NCI-H1436 (cell line): Measurements from ENCODE around the gene P4HB.
"Not testable (repeated sequence)": the region's sequence is repeated elsewhere in the genome, so short reads cannot be mapped to it uniquely, and the experiment has no call there.

Experiments used
- DNase-seq: peaks from one replicate; lab custom pipeline; 2025; lab: John Stamatoyannopoulos, UW

Gene P4HB

GRCh38 chr17:81845881-81846742, 14.2 kb downstream of the P4HB start:
- DNase-seq = no peak

DNA sequence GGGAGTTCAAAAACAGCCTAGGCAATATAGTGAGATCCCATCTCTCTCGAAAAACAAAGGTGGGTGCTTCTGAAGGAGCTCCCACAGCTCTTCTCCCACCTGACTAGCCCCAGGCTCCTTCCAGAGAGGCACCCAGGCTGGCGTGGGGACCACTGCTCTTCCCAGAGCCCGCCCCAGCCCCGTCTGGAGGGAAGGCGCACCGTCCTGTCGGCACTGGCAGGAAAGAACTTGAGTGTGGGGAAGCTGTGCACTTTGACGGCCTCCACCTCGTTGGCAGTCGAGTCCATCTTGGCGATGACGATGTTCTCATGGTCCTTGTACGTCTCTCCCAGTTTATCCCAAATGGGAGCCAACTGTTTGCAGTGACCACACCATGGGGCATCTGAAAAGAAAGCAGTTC, 15.0 kb downstream of the P4HB start:
- DNase-seq = no peak

DNA sequence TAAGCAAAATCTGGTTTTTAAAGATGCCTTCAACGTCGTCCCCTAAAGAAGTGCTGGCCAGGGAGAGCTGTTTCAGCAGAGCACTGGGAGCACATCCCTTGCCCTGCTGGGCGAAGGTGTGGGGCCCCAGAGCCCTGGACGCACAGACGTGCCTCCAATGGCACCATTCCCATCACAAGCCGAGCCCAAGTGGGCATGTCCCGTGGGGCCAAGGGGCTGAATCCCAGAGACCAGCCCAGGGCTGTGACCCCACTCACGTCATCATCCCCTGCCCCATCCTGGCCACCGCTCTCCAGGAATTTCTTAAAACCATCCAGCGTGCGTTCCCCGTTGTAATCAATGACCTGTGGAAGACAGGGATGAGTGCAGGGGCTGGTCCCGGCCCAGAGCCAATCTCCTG, 15.4 kb downstream of the P4HB start:
- no peak for DNase-seq

GRCh38 chr17:81844327-81844851, 15.9 kb downstream of the P4HB start:
- DNase-seq = no peak

- no peak for DNase-seq
Measured at GRCh38 chr17:81843713-81844326, 16.5 kb downstream of the P4HB start.

GRCh38 chr17:81842725-81843504, 17.4 kb downstream of the P4HB start:
- DNase-seq = no peak

DNA sequence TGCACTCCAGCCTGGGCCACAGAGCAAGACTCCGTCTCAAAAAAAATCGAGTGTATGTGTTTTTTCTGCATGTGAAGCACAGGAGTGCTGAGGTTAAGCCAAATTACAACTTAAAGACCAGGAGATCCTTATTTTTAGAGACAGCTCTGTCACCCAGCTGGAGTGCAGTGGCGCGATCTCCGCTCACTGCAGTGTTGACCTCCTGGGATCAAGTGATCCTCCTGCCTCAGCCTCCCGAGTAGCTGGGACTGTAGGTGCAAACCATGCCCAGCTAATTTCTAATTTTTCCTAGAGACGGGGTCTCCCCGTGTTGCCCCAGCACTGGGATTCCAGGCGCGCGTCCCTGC, 18.0 kb downstream of the P4HB start:
- no peak for DNase-seq

- DNase-seq = no peak
Measured at GRCh38 chr17:81841866-81842265, 18.5 kb downstream of the P4HB start.

DNA sequence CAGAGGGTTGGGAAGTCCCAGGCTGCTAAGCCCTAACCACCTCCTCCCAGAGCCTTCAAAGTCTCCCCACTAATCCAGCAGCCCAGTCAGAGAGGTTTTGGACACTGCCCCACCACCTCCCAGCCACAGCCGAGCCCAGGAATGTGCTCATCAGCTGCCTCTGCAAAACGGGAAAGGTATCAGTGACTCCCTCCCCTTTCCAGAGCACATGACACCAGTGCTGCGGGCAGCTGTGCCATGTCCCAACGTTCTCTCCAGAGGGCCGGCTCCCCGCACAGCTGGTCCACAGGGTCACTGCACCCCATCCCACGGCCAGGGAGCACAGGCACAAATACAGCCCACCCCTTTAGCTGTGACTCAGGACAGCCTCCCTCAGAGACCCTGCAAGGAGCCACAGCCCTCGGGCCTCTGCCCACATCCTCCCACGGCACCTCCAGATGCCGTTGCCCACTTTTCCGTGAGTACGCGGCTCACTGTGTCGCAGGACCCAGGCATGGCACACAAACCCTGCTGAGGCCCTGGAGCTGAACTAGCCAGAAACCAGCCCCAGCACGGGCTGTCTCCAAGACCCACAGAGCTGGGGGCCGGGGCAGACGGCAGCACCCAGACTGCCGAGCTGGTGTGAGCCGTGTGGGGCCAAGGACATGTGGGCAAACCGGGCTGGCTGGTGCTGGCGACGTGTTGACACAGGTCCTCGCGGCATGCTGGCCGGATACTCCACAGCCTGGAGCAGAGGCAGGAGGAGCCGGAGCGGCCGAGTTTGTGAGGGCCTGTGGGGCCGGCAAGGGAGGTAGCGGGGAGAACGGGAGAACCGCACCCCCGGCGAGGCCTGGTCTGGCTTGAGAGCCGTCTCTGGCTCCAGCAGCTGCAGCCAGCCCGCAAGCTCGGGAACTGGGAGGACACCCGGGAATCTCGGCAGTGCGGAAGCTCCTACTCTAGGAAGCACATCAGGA, 19.2 kb downstream of the P4HB start:
- no peak for DNase-seq

DNA sequence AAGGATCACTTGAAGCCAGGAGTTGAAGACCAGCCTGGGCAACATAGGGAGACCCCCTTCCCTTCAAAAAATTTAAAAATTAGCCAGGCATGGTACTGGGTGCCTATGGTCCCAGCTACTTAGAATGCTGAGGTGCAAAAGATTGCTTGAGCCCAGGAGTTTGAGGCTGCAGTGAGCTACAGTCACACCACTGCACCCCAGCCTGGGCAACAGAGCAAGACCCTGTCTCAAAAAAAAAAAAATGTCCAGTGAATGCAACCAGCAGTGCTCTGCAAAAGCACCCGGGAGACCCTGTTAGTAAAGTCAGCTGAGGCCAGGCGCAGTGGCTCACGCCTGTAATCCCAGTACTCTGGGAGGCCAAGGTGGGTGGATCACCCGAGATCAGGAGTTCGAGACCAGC, 20.3 kb downstream of the P4HB start:
- not testable (repeated sequence) for DNase-seq

GRCh38 chr17:81839301-81839700, 21.0 kb downstream of the P4HB start:
- no peak for DNase-seq

GRCh38 chr17:81838753-81839255, 21.5 kb downstream of the P4HB start:
- DNase-seq = no peak

- no peak for DNase-seq
Measured at GRCh38 chr17:81837641-81838040, 22.7 kb downstream of the P4HB start.

- no peak for DNase-seq
Measured at GRCh38 chr17:81834831-81835267, 25.5 kb downstream of the P4HB start, which contains the start of gene PPP1R27. Gene PPP1R27, minus strand, starts transcription at chr17:81835050. Its CDS starts 97 bp downstream, at chr17:81834953.

- DNase-seq = no peak
Measured at GRCh38 chr17:81833921-81834830, 26.2 kb downstream of the P4HB start.

- DNase-seq = peak; percentile 96
Measured at GRCh38 chr17:81833160-81833920, 27.0 kb downstream of the P4HB start, which contains the start of gene MCRIP1. Gene MCRIP1, minus strand, starts transcription at chr17:81833291. Its CDS starts 8,785 bp downstream, at chr17:81824506.

- DNase-seq = no peak
Measured at GRCh38 chr17:81832608-81833159, 27.7 kb downstream of the P4HB start.

DNA sequence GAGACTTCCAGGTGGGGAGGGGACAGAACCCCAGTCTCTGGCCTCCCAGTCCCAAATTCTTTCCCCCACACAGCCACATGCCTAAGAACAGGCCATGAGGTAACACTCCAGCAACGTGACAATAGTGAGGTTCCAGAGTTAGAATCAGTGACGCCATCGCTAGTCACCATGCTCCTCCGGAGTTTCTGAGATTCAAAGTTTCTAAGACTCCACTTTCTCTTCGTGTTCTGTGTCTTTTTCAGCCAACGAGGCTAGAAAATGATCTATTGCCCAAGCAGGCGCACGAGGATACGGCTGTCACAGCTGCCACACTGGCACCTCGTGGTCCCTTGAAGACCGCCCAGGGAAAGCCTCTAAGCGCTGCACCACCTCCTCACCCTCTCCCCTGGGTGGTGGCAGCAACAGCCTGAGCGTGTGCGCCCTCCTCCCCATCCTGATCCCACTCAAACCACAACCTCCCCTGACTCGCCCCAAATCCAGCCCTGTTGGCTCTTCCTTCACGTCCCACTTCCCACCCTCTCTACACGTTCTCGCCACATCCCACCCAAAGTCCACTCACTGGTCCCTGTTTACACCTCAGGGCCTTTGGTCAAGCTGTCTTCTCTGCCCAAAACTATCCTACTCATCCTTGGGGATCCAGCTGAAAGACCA, 28.3 kb downstream of the P4HB start:
- DNase-seq = peak; percentile 41
